ENCODE measurements around the gene BPGM. TPM values are rescaled to one million over a fixed set of nuclear protein-coding genes. Genes with fewer than 3 reads are reported as not detected.

The BPGM gene
- total RNA-seq, 4 donors from 2014 or later, result 11.9 to 23.9 (median 15.7) TPM

GRCh38 chr7:134623193-134623592 lies 23.5 kb upstream of the BPGM start:
- no peak overlapping the region for H3K4me3 ChIP-seq (replicated peaks in 1 of 3)
- H3K36me3 ChIP-seq, result no peaks in the 10 kb centered on the region
- no peaks in the 10 kb centered on the region for H3K4me1 ChIP-seq
- H3K27me3 ChIP-seq, result no peaks in the 10 kb centered on the region
- intact Hi-C loops (cut with DNase I), result no loop called here
- WGBS, 2 donors, result 79 to 88% methylated on average over 2 of the region's 2 CpGs
- no peak overlapping the region for H3K27ac ChIP-seq
- TF ChIP-seq POLR2A (IDR thresholded peaks at IDR 0.05), result no peak
- TF ChIP-seq, protein P1, sequence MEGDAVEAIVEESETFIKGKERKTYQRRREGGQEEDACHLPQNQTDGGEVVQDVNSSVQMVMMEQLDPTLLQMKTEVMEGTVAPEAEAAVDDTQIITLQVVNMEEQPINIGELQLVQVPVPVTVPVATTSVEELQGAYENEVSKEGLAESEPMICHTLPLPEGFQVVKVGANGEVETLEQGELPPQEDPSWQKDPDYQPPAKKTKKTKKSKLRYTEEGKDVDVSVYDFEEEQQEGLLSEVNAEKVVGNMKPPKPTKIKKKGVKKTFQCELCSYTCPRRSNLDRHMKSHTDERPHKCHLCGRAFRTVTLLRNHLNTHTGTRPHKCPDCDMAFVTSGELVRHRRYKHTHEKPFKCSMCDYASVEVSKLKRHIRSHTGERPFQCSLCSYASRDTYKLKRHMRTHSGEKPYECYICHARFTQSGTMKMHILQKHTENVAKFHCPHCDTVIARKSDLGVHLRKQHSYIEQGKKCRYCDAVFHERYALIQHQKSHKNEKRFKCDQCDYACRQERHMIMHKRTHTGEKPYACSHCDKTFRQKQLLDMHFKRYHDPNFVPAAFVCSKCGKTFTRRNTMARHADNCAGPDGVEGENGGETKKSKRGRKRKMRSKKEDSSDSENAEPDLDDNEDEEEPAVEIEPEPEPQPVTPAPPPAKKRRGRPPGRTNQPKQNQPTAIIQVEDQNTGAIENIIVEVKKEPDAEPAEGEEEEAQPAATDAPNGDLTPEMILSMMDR (IDR thresholded peaks at IDR 0.05), result no peak
- H3K9me3 ChIP-seq, result no peaks in the 10 kb centered on the region
- DNase-seq, result no peak

DNA sequence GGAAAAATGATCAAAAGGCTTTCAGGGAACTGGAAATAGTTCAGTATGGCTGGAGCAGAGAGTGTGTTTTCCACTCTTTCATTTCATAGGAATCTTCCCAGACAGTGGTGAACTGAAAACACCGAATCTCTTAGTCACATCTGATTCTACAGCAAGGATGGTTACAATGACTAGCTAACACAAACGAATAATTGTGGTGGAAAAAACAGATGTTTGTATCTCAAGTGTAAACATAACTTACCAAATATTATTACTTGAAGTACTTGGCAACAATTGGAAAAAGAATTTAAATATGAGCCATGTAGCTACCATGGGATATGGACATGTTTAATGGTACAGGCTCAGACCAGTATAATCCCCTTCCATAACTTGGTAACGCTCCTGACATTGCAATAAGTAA lies 21.1 kb upstream of the BPGM start:
- Histone ChIP-seq H3K27ac (no peak overlapping the region), H3K9me3 (no peaks in the 10 kb centered on the region), H3K36me3 (no peaks in the 10 kb centered on the region), H3K27me3 (no peaks in the 10 kb centered on the region), H3K4me3 (replicated peaks in 1 of 3) (no peak overlapping the region), H3K4me1 (no peaks in the 10 kb centered on the region)
- no peak for TF ChIP-seq POLR2A (IDR thresholded peaks at IDR 0.05)
- TF ChIP-seq, protein P1 (IDR thresholded peaks at IDR 0.05), result no peak
- no peak for DNase-seq
- intact Hi-C loops (cut with DNase I), result no loop called here
- WGBS, 2 donors, result 75% methylated on average over 3 of the region's 3 CpGs

DNA sequence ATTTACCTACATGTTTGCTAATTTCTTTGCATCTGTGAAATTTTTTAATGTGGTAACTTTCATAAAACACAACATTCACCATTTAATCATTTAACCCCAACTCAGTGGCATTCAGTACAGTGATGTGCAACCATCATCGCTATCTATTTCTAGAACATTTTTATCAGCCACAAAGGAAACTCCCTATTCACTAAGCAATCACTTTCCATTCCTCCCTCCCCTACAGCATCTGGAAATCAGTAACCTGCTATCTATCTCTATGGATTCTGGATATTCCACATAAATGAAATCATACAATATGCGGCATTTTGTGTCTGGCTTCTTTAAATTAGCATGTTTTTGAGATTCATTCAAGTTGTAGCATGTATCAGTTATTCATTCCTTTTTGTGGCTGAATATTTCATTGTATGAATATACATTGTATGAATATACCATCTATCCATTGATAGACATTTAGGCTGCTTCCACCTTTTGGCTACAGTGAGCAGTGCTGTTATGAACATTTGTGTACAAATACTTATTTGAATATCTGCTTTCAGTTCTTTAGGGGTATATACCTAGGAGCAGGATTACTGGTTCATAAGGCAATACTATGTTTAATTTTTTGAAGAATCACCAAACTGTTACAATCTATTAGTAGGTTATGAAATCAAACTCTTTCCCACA lies 19.4 kb upstream of the BPGM start:
- TF ChIP-seq POLR2A (IDR thresholded peaks at IDR 0.05), result no peak
- TF ChIP-seq, protein P1 (IDR thresholded peaks at IDR 0.05), result no peak
- Histone ChIP-seq H3K27ac (no peak overlapping the region), H3K4me1 (no peaks in the 10 kb centered on the region), H3K4me3 (replicated peaks in 1 of 3) (no peak overlapping the region), H3K27me3 (no peaks in the 10 kb centered on the region), H3K36me3 (no peaks in the 10 kb centered on the region), H3K9me3 (no peaks in the 10 kb centered on the region)
- intact Hi-C loops (cut with DNase I), result no loop called here
- WGBS, 2 donors, result 94 to 95% methylated on average over 2 of the region's 2 CpGs
- no peak for DNase-seq

- H3K4me3 ChIP-seq (replicated peaks in 1 of 3), result no peak overlapping the region
- H3K9me3 ChIP-seq, result no peaks in the 10 kb centered on the region
- TF ChIP-seq POLR2A (IDR thresholded peaks at IDR 0.05), result no peak
- TF ChIP-seq, protein P1 (IDR thresholded peaks at IDR 0.05), result no peak
- 0 to 37% methylated on average over 1 of the region's 1 CpG for WGBS, 2 donors
- no peak for DNase-seq
- no peaks in the 10 kb centered on the region for H3K27me3 ChIP-seq
- no peaks in the 10 kb centered on the region for H3K4me1 ChIP-seq
- no peak overlapping the region for H3K27ac ChIP-seq
- H3K36me3 ChIP-seq, result no peaks in the 10 kb centered on the region
- intact Hi-C loops (cut with DNase I), result no loop called here
Measured at GRCh38 chr7:134627775-134628153, 18.9 kb upstream of the BPGM start.

DNA sequence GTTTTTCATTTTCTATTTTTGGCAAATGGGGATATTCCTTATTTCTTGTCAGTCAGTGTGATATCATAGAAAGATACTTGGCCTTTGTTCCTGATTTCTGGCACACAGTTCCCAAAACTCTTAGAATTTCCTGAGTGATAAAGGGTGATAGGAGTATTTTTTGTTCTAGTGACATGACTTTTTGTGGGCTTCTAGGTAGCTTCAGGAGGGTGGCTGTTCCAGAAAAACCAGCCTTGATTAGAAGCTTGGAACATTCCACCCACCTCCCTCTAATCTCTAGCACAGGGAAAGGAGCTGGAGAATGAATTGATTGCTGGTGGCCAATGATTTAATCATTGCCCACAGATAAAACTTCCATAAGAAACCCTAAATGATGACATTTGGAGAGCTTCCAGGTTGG lies 17.2 kb upstream of the BPGM start:
- TF ChIP-seq, protein P1 (IDR thresholded peaks at IDR 0.05), result no peak
- TF ChIP-seq POLR2A (IDR thresholded peaks at IDR 0.05), result no peak
- DNase-seq, result no peak
- intact Hi-C loops (cut with DNase I), result no loop called here

More for the DNA sequence above, 17.2 kb upstream of the BPGM start:
- H3K9me3 ChIP-seq, result no peaks in the 10 kb centered on the region
- H3K27me3 ChIP-seq, result no peaks in the 10 kb centered on the region
- no peak overlapping the region for H3K4me3 ChIP-seq (replicated peaks in 1 of 3)
- H3K4me1 ChIP-seq, result no peaks in the 10 kb centered on the region
- no peak overlapping the region for H3K27ac ChIP-seq
- H3K36me3 ChIP-seq, result no peaks in the 10 kb centered on the region

All from thyroid gland (tissue), 4 donors.